Mucosa of rectum (tissue), 2 donors: Measurements from ENCODE around the gene PON3.

Experiments
- H3K27ac ChIP-seq, 2 donors: one replicate each; pipeline ENCODE4 v1.7.0; 2013; ENCODE audit warnings: inconsistent platforms in 2 of 2, low read depth in 2 of 2, low read length in 2 of 2
- H3K27me3 ChIP-seq, 2 donors: one replicate each; pipeline ENCODE4 v1.7.0; 2013; ENCODE audit warnings: low read length in 2 of 2; ENCODE audit not compliant: control insufficient read depth in 2 of 2, insufficient read depth in 2 of 2
- H3K36me3 ChIP-seq, 2 donors: one replicate each; pipeline ENCODE4 v1.7.0; 2013; ENCODE audit warnings: low read length in 2 of 2; ENCODE audit not compliant: control insufficient read depth in 2 of 2, insufficient read depth in 2 of 2
- H3K4me1 ChIP-seq, 2 donors: one replicate each; pipeline ENCODE4 v1.7.0; 2013; ENCODE audit warnings: low read length in 2 of 2, mild to moderate bottlenecking in 1 of 2; ENCODE audit not compliant: control insufficient read depth in 2 of 2, insufficient read depth in 2 of 2
- H3K4me3 ChIP-seq, 2 donors: one replicate each; pipeline ENCODE4 v1.7.0; 2013; ENCODE audit warnings: low read length in 2 of 2
- H3K9ac ChIP-seq, 2 donors: one replicate each; pipeline ENCODE4 v1.7.0; 2013; ENCODE audit warnings: low read length in 2 of 2, low read depth in 1 of 2, mild to moderate bottlenecking in 1 of 2
- H3K9me3 ChIP-seq, 2 donors: one replicate each; pipeline ENCODE4 v1.7.0; 2013; ENCODE audit warnings: low read length in 2 of 2; ENCODE audit not compliant: control insufficient read depth in 2 of 2
- donor health status: healthy.
- donor health status: Normal muscosa, but diverticular disease.

The PON3 gene

GRCh38 chr7:95432606-95433005, 36.4 kb upstream of the PON3 start:
- H3K27me3 ChIP-seq, result no peaks in the 10 kb centered on the region
- peaks cover 0 to 2% of the 10 kb centered on the region in 2 donors for H3K36me3 ChIP-seq
- H3K4me1 ChIP-seq, result peaks cover 14 to 19% of the 10 kb centered on the region in 2 donors
- H3K9me3 ChIP-seq, result no peaks in the 10 kb centered on the region
- H3K9ac ChIP-seq, result no peak overlapping the region
- H3K4me3 ChIP-seq, result no peak overlapping the region
- no peak overlapping the region for H3K27ac ChIP-seq

GRCh38 chr7:95430864-95431263, 34.7 kb upstream of the PON3 start:
- H3K27ac ChIP-seq, result peak overlapping the region; percentile 12 to 39
- no peak overlapping the region for H3K4me3 ChIP-seq
- H3K9me3 ChIP-seq, result no peaks in the 10 kb centered on the region
- H3K36me3 ChIP-seq, result peaks cover 0 to 2% of the 10 kb centered on the region in 2 donors
- H3K27me3 ChIP-seq, result no peaks in the 10 kb centered on the region
- H3K9ac ChIP-seq, result no peak overlapping the region
- H3K4me1 ChIP-seq, result peaks cover 14 to 19% of the 10 kb centered on the region in 2 donors

GRCh38 chr7:95429241-95429990, 33.2 kb upstream of the PON3 start:
- H3K27me3 ChIP-seq, result no peaks in the 10 kb centered on the region
- H3K9me3 ChIP-seq, result no peaks in the 10 kb centered on the region
- peaks cover 8 to 11% of the 10 kb centered on the region in 2 donors for H3K4me1 ChIP-seq
- peaks cover 0 to 2% of the 10 kb centered on the region in 2 donors for H3K36me3 ChIP-seq
- no peak overlapping the region for H3K9ac ChIP-seq
- no peak overlapping the region for H3K4me3 ChIP-seq
- H3K27ac ChIP-seq, result no peak overlapping the region

- H3K27me3 ChIP-seq, result no peaks in the 10 kb centered on the region
- H3K36me3 ChIP-seq, result peaks cover 6 to 11% of the 10 kb centered on the region in 2 donors
- peaks cover 5 to 7% of the 10 kb centered on the region in 2 donors for H3K4me1 ChIP-seq
- H3K9ac ChIP-seq, result no peak overlapping the region
- no peak overlapping the region for H3K27ac ChIP-seq
- H3K9me3 ChIP-seq, result no peaks in the 10 kb centered on the region
- H3K4me3 ChIP-seq, result no peak overlapping the region
Measured at GRCh38 chr7:95427914-95428516, 31.8 kb upstream of the PON3 start.

GRCh38 chr7:95427166-95427565, 31.0 kb upstream of the PON3 start:
- no peak overlapping the region for H3K9ac ChIP-seq
- no peaks in the 10 kb centered on the region for H3K9me3 ChIP-seq
- peaks cover 6 to 11% of the 10 kb centered on the region in 2 donors for H3K36me3 ChIP-seq
- no peaks in the 10 kb centered on the region for H3K27me3 ChIP-seq
- H3K4me3 ChIP-seq, result no peak overlapping the region
- peaks cover 2 to 3% of the 10 kb centered on the region in 2 donors for H3K4me1 ChIP-seq
- H3K27ac ChIP-seq, result no peak overlapping the region

GRCh38 chr7:95425694-95426093, 29.5 kb upstream of the PON3 start:
- peaks cover 6 to 11% of the 10 kb centered on the region in 2 donors for H3K36me3 ChIP-seq
- H3K27me3 ChIP-seq, result no peaks in the 10 kb centered on the region
- no peak overlapping the region for H3K27ac ChIP-seq

GRCh38 chr7:95424716-95425115, 28.5 kb upstream of the PON3 start:
- no peaks in the 10 kb centered on the region for H3K4me1 ChIP-seq
- no peaks in the 10 kb centered on the region for H3K9me3 ChIP-seq
- H3K4me3 ChIP-seq, result no peak overlapping the region
- H3K27me3 ChIP-seq, result no peaks in the 10 kb centered on the region
- H3K9ac ChIP-seq, result no peak overlapping the region
- no peak overlapping the region for H3K27ac ChIP-seq
- peaks cover 6 to 11% of the 10 kb centered on the region in 2 donors for H3K36me3 ChIP-seq

More at GRCh38 chr7:95425694-95426093, 29.5 kb upstream of the PON3 start:
- H3K4me3 ChIP-seq, result no peak overlapping the region
- H3K9ac ChIP-seq, result no peak overlapping the region
- no peaks in the 10 kb centered on the region for H3K9me3 ChIP-seq
- no peaks in the 10 kb centered on the region for H3K4me1 ChIP-seq

- no peak overlapping the region for H3K9ac ChIP-seq
- no peaks in the 10 kb centered on the region for H3K9me3 ChIP-seq
- H3K36me3 ChIP-seq, result peaks cover 6 to 12% of the 10 kb centered on the region in 2 donors
- no peak overlapping the region for H3K4me3 ChIP-seq
- no peaks in the 10 kb centered on the region for H3K27me3 ChIP-seq
- H3K4me1 ChIP-seq, result no peaks in the 10 kb centered on the region
- no peak overlapping the region for H3K27ac ChIP-seq
Measured at GRCh38 chr7:95421847-95422444, 25.8 kb upstream of the PON3 start.

- no peaks in the 10 kb centered on the region for H3K9me3 ChIP-seq
- no peaks in the 10 kb centered on the region for H3K27me3 ChIP-seq
- H3K4me3 ChIP-seq, result no peak overlapping the region
- H3K9ac ChIP-seq, result no peak overlapping the region
- H3K36me3 ChIP-seq, result peaks cover 6 to 12% of the 10 kb centered on the region in 2 donors
- no peaks in the 10 kb centered on the region for H3K4me1 ChIP-seq
- no peak overlapping the region for H3K27ac ChIP-seq
Measured at GRCh38 chr7:95421000-95421846, 25.0 kb upstream of the PON3 start.
